GM12872 (cell line): ENCODE measurements around the gene GALNT16.

Source experiments
- TF ChIP-seq, protein P1 (sequence below): IDR thresholded peaks from 3 replicates; pipeline ENCODE4 v1.5.1; 2011; ENCODE audit warnings: low read depth, mild to moderate bottlenecking, low read length, moderate library complexity; ENCODE audit not compliant: insufficient read depth

GALNT16 gene

DNA sequence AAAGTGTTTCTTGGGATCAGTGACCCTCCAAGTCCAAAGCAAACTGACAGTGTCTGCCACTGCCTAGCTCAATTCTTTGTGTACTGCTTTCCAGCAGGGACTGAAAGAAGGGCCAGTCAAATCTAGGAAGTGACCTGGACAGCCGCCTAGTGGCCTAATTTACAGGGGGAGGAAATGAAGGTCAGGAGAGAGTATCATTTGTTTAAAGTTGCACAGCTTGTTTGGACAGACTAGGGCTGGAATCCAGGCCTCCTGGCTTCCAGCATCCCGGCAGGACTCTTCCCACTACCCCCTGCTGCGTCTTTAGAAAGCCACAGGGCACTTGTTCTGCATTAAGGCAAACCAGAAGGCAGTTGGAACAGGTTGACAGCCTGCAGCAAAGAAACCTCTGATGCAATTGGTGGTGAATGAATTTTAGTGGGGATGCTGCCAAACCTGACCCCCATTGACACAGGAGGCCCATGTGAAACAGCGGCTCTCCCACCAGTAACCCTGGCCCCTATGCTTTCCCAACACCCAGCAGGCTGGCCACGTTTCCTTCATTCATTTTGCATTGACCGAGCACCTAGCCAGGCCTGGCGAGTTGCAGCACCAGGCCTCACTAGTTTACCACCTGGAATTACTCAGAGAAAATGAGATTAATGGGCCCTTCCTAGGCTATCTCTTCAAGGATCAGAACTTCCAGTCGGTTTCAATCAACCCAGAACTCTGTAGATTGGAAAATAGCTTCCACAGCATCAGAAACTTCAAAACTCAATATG lies 28.2 kb downstream of the GALNT16 start:
- TF ChIP-seq, protein P1, sequence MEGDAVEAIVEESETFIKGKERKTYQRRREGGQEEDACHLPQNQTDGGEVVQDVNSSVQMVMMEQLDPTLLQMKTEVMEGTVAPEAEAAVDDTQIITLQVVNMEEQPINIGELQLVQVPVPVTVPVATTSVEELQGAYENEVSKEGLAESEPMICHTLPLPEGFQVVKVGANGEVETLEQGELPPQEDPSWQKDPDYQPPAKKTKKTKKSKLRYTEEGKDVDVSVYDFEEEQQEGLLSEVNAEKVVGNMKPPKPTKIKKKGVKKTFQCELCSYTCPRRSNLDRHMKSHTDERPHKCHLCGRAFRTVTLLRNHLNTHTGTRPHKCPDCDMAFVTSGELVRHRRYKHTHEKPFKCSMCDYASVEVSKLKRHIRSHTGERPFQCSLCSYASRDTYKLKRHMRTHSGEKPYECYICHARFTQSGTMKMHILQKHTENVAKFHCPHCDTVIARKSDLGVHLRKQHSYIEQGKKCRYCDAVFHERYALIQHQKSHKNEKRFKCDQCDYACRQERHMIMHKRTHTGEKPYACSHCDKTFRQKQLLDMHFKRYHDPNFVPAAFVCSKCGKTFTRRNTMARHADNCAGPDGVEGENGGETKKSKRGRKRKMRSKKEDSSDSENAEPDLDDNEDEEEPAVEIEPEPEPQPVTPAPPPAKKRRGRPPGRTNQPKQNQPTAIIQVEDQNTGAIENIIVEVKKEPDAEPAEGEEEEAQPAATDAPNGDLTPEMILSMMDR, result 0 out of 3 replicates have a peak, but pooled peaks have one; percentile 6

DNA sequence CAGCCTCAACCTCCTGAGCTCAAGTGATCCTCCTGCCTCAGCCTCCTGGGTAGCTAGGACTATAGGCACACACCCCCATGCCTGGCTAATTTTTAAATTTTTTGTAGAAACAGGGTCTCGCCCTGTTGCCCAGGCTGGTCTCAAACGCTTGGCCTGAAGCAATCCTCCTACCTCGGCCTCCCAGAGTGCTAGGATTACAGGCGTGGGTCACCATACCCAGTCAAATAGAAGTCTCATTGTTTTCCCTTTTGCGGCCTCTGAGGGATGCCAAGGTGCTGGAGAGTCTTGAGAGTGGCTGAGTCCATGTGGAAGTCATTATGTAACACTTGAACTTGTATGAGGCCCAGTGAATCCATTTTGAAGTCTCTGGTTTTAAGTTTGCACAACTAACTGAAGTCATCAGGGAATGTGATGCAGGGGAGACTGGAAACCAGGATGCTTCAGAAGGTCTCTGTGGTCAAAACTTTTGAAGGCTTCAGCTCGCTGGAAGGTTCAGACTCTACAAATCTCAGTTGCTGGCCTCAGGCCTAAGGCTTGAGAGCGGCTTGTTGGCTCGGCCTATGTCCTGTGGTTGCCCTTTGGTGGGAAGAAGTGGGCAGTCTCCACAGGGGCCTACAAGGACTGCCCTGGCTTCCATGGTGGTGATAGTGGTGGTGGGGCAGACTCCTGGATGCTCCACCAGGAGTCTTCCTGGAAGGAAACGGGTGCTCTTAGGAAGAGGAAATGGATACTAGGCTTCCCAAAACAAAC lies 29.2 kb downstream of the GALNT16 start:
- TF ChIP-seq, protein P1, result no peak

DNA sequence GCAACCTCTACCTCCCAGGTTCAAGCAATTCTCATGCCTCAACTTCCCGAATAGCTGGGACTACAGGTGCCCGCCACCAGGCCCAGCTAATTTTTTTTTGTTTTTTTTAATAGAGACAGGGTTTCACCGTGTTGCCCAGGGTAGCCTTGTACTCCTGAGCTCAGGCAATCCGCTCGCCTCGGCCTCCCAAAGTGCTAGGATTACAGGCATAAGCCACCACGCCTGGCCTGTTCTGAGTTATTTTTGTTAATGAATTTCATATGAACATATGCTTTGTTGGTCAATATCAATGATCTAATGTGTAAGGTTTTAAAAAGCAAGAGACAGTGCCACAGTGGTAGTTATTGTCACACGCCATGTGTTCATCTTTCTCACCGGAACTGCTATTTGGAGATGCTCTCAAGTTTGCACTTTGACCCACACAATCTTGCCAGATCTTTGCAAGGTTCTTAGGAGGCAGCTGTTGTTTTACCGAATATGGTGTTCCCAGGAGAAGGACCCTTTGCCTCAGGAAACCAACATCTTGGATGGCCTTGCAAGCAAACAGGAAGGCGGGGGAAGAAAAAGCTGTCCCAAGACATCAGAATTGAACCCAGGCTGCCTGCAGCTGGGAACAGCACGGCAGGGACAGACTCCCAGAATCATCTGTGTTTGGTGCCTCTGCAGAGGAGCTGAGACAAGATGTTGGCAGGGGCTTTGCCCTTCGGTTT lies 30.0 kb downstream of the GALNT16 start:
- TF ChIP-seq, protein P1, result no peak

DNA sequence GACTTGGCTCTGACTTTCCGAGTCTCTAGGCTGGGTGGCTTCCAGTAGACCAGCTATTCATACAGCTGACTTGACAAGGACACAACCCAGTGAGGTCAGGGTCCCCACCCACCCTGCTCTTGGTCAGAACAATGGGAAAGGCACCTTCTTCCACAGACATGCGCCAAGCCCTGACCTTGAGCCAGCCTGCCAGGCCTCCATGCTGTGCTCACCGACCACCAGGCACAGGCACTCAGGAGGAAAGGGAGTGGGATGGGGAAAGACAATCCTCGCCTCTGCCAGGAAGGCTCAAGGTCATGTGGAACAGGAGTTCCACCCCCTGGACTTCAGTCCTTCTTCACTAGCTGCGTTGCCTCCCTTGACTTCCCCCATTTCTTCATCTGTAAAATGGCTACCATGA lies 31.4 kb downstream of the GALNT16 start:
- TF ChIP-seq, protein P1, result no peak

DNA sequence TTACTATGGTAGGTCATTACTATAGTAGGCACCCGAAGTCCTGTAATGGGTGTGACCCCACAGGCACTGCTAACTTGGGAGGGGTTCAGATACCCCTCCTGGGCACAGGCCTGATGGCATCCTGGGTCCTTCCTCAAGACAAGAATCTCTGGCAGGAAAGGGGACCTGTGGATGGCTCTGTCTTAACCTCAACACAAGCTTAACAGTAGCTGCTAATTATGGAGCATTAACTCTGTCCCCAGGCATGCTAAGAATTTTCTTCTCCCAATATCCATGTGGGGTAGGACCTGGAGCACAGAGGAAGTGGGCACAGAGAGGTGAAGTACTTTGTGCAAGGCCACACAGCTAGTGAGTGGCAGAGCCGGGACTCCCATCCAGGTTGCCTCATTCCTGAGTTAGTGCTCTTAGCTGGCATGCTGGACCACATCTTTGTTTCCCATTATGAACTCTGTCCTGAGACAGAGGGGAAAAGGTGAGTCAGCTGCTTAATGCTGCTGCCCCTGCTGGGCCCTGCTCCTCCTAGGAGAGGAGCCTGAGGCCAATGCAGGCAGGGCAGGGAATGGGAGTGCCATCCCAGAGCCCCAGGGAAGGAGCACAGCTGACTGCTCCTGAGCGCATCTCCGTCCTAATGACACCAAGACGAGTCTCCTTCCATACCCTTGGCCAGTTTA lies 32.1 kb downstream of the GALNT16 start:
- TF ChIP-seq, protein P1, result no peak

DNA sequence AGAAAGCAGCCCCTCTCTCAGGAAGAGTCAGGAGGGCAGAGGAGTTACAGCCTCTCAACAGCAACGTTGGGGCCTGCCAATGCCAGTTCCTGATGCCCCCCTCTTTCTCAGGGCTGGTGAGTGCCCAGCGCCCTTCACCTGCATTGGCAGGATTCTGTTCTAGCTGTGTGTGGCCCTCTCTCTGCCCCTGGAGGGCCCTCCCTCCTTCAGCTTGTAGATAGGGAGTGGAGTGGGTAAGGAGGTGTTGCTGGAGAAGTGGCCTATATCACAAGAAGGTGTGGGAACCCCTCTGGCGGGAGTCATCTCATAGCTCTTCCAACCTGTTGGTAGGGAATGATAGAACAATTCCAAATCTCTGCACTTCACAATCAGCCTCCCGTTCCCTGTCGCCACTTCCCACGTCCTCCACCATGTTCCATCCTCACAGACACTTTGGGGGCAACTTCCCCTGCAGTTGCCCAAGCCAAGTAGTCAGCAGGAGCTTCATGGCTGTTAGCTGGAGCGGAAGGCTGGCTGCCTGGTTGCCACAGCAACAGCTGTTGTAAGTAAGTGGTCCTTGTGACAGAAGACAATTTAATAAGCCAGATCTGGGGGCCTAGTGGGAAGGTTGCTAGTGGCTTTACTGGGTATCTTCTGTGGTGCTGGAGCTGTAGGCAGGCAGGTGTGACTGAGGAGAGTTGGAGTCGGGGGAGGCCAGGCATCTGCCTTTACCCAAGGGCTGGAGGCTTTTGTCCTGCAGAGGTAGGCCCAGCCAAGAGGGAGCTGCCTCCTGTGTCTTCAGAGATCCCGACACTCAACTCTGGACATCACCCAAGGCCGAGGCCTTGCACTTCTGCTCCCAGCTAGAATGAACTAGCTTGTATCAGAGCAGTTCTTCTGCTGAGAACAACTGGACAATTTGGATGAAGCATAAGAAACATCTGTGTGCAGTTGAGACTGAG lies 38.4 kb downstream of the GALNT16 start:
- TF ChIP-seq, protein P1, result no peak
